SH-SY5Y (cell line): Measurements from ENCODE around the gene ACVR1.

Source experiments
- GATA2 ChIP-seq: IDR thresholded peaks from 2 replicates; pipeline ENCODE4 v1.6.1; 2011; ENCODE audit warnings: mild to moderate bottlenecking, low read depth, low read length
- GATA3 ChIP-seq: IDR thresholded peaks from 2 replicates; pipeline ENCODE4 v1.6.1; 2011; ENCODE audit warnings: low read depth, mild to moderate bottlenecking, low read length, moderate library complexity

- TF ChIP-seq GATA2 (no peak), GATA3 (no peak)
These were observed 54.5 kb downstream of the ACVR1 start for GRCh38 chr2:157821519-157822131.
